ENCODE data around the gene MRPL38. TPM values are rescaled to one million over a fixed set of nuclear protein-coding genes. Genes with fewer than 3 reads are reported as not detected.
A peak's percentile ranks its signal among the peaks of the same experiment; 100 is the strongest.

MRPL38 gene
- total and polyA plus RNA-seq, 2 of the 8 experiments (the other 6 are each of a cell fraction or from before 2014, with no cell fraction given) = 78.4 to 125 TPM

DNA sequence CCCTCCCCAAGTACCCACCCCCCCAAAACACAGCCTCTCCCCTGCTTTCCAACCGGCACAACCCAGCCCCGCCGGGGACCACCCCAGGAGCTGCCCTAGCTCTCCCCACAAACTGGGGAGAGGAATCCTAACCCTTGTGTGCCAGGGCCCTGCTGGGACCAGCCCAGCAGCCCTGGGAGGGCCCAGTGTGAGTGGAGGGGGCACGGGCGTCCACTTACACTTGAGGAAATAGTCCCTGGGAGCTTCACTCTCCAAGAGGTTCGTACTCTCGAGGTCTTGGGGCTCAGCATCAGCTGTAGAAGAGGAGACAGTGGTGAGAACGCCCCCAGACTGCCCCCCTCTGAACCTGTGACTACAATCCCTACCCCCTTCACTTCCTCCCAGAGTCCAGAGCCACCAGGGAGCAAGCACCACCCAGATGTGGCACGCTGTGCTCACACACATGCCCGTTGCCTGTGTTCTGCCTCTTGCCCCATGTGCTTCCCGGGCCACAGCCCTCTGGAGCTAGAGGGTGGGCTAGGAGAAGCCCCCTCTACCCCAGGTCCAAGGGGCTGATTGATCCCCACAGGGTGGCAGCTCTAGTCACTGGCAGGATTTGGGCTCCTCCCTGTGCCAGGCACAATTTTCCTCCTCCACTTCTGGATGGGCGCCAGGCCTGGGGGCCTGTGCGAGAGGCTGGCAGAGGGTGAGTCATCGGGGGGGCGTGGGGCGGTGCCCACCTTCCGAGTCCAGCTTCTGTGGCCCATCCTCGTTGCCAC is 29.3 kb downstream of the MRPL38 start:
- no peak overlapping the region for H3K9ac ChIP-seq (replicated peaks in 1 of 4; ENCODE audit: extremely low read depth in 1 of 4, low read depth in 3 of 4, low read length in 3 of 4)
- H4K20me1 ChIP-seq (replicated peaks in 1 of 2; ENCODE audit: control insufficient read depth in 1 of 2, insufficient read depth in 2 of 2, low read length in 2 of 2) = no peaks in the 10 kb centered on the region
- no peak for FAIRE-seq
- no peak overlapping the region for H3K18ac ChIP-seq (ENCODE audit: extremely low read depth, low read length)
- peak overlapping the region; percentile 92; the same call in 1 of the 2 replicates for H2BK15ac ChIP-seq (ENCODE audit: low read length)
- POLR2A ChIA-PET (ENCODE audit: partially characterized antibody) = interaction anchor here (0.6 to 12.1 kb wide), 10 partner anchors 12 to 114 kb away, joined by 3 to 143 read pairs (median 3); partner anchors contain the start of genes TRIM65, UNK and WBP2
- H3K27ac ChIP-seq (ENCODE audit: low read depth, low read length) = no peak overlapping the region
- CTCF ChIA-PET (ENCODE audit: partially characterized antibody) = interaction anchor here (0.7 to 11.3 kb wide), 20 partner anchors 8 to 159 kb away, joined by 3 to 157 read pairs (median 6); partner anchors contain the start of genes MRPL38, TRIM65 and WBP2
- H3K79me2 ChIP-seq (ENCODE audit: control insufficient read depth in 1 of 2, insufficient read depth in 2 of 2, low read length in 2 of 2) = no peaks in the 10 kb centered on the region
- no peak overlapping the region for H3K4me2 ChIP-seq (ENCODE audit: insufficient read depth in 1 of 2, low read depth in 2 of 2, low read length in 2 of 2)
- peak overlapping the region; percentile 87; the same call in 1 of the 2 replicates for H2BK12ac ChIP-seq (ENCODE audit: low read depth, low read length)
- no peak overlapping the region for H3K4me3 ChIP-seq (ENCODE audit: extremely low read depth in 1 of 4, insufficient read depth in 2 of 4, low read depth in 3 of 4, low read length in 4 of 4)
- H3K9me3 ChIP-seq (ENCODE audit: insufficient read depth in 2 of 2, low read depth in 1 of 2, low read length in 1 of 2) = no peaks in the 10 kb centered on the region
- peak overlapping the region; percentile 8 for H3K4ac ChIP-seq (replicated peaks; ENCODE audit: insufficient read length, low read depth, low read length)
- no peak overlapping the region for H3K56ac ChIP-seq (replicated peaks; ENCODE audit: insufficient read length, low read depth, low read length)
- H2BK20ac ChIP-seq (ENCODE audit: low read length) = no peak overlapping the region
- no peak overlapping the region for H2BK120ac ChIP-seq (replicated peaks; ENCODE audit: low read depth, low read length)
- H4K8ac ChIP-seq (ENCODE audit: extremely low read depth, insufficient read depth, low read length) = no peak overlapping the region
- no peak overlapping the region for H3K14ac ChIP-seq (ENCODE audit: insufficient read length)
- no peak overlapping the region for H4K91ac ChIP-seq (replicated peaks; ENCODE audit: insufficient read length, low read length)
- 94% methylated on average over 17 of the region's 18 CpGs; no CpG with 5 or more reads in 1 of the 2 experiments for WGBS, 2 experiments (ENCODE audit: extremely low coverage in 1 of 2, insufficient coverage in 1 of 2, insufficient read length in 1 of 2, insufficient replicate concordance in 2 of 2, low coverage in 1 of 2, low lambda C conversion rate in 2 of 2, missing lambda C conversion rate in 1 of 2)
- H3K23me2 ChIP-seq (ENCODE audit: low read depth, low read length) = peaks cover 15% of the 10 kb centered on the region; the same call in 1 of the 2 replicates
- DNase-seq (ENCODE audit: low read depth in 1 of 2, low spot score in 2 of 2) = no peak
- peaks cover 0 to 27% (median 13%) of the 10 kb centered on the region in 4 experiments; a peak in 6 of 7 replicates for H3K4me1 ChIP-seq (replicated peaks in 1 of 4; ENCODE audit: control insufficient read depth in 3 of 4, insufficient read depth in 4 of 4, low read length in 3 of 4)
- H2AK5ac ChIP-seq (ENCODE audit: low read depth, low read length) = no peak overlapping the region
- no peaks in the 10 kb centered on the region for H3K36me3 ChIP-seq (ENCODE audit: control insufficient read depth in 2 of 4, insufficient read depth in 4 of 4, low read length in 3 of 4)
- H3K79me1 ChIP-seq (ENCODE audit: low read depth, low read length) = no peaks in the 10 kb centered on the region
- H2AFZ ChIP-seq (ENCODE audit: low read length) = no peak overlapping the region
- no peak overlapping the region for H4K5ac ChIP-seq (ENCODE audit: insufficient read length, low read depth, low read length)
- H3K23ac ChIP-seq (ENCODE audit: insufficient read length) = no peak overlapping the region
- H3K27me3 ChIP-seq (replicated peaks in 1 of 4; ENCODE audit: control insufficient read depth in 3 of 4, extremely low read depth in 1 of 4, insufficient read depth in 3 of 4, low read length in 3 of 4) = peaks cover 10 to 31% (median 24%) of the 10 kb centered on the region in 4 experiments
- H2BK5ac ChIP-seq (ENCODE audit: low read depth, low read length) = 0 out of 2 replicates have a peak overlapping the region, but pooled peaks have one; percentile 24
- no peak for TF ChIP-seq RNF2 (IDR thresholded peaks at IDR 0.05; ENCODE audit: borderline replicate concordance, low read depth, low read length, missing control alignments, poor library complexity, severe bottlenecking)
- TF ChIP-seq ATF3 (IDR thresholded peaks at IDR 0.05; ENCODE audit: insufficient read depth, low read depth, low read length) = no peak
- TF ChIP-seq MAFK (IDR thresholded peaks at IDR 0.05; ENCODE audit: low read depth, low read length) = no peak
- TF ChIP-seq KDM4A (IDR thresholded peaks at IDR 0.05; ENCODE audit: low read depth, low read length, severe bottlenecking) = no peak
- no peak for TF ChIP-seq PHF8 (conservative IDR thresholded peaks at IDR 0.05; ENCODE audit: low read depth, low read length)
- no peak for TF ChIP-seq POLR2A (IDR thresholded peaks at IDR 0.05; ENCODE audit: control extremely low read depth in 1 of 2, low read depth in 2 of 2, low read length in 2 of 2)
- TF ChIP-seq HDAC6 (IDR thresholded peaks at IDR 0.05; ENCODE audit: low read depth, low read length) = no peak
- TF ChIP-seq JUN (IDR thresholded peaks at IDR 0.05; ENCODE audit: low read depth, low read length) = no peak
